Urothelium cell line (cell line): ENCODE results near the gene SNW1.
"Not testable (repeated sequence)": the region's sequence is repeated elsewhere in the genome, so short reads cannot be mapped to it uniquely, and the experiment has no call there.

ENCODE experiments used
- DNase-seq: peaks from one replicate; pipeline ENCODE4 v3.0.0; 2011; ENCODE audit warnings: low spot score, mixed read lengths
- FAIRE-seq: peaks from 2 replicates; lab custom pipeline; 2011; peaks lifted over from hg19 to GRCh38; lab: Jason Lieb, UNC

SNW1 gene

GRCh38 chr14:77752799-77753516 lies 8.0 kb downstream of the SNW1 start:
- DNase-seq (no peak), FAIRE-seq (no peak)

DNA sequence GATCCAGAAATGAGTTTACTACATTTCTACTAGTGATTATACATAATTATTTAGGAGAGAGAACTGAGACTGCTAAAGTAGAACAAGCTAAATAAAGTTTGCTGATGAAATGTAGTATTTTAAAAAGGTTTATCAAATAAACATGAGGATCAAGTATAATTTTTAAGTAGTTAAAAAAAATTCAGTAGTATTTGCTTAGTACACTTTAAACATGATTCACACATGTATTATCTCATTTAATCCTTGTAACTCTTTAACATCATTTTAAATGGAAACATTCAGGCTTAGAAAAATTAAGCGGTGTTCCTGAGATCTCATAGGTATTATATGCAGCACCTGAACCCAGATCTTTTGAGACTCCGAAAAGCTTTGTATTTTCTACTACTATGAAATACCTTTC lies 8.7 kb downstream of the SNW1 start:
- DNase-seq: no peak
- no peak for FAIRE-seq

DNA sequence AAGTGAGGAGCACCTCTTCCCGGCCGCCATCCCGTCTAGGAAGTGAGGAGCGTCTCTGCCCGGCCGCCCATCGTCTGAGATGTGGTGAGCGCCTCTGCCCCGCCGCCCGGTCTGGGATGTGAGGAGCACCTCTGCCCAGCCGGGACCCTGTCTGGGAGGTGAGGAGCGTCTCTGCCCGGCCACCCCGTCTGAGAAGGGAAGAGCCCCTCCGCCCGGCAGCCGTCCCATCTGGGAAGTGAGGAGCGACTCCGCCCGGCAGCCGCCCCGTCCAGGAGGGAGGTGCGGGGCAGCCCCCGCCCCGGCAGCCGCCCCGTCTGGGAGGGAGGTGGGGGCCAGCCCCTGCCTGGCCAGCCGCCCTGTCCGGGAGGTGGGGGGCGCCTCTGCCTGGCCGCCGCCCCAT lies 13.5 kb downstream of the SNW1 start:
- not testable (repeated sequence) for DNase-seq, FAIRE-seq

DNA sequence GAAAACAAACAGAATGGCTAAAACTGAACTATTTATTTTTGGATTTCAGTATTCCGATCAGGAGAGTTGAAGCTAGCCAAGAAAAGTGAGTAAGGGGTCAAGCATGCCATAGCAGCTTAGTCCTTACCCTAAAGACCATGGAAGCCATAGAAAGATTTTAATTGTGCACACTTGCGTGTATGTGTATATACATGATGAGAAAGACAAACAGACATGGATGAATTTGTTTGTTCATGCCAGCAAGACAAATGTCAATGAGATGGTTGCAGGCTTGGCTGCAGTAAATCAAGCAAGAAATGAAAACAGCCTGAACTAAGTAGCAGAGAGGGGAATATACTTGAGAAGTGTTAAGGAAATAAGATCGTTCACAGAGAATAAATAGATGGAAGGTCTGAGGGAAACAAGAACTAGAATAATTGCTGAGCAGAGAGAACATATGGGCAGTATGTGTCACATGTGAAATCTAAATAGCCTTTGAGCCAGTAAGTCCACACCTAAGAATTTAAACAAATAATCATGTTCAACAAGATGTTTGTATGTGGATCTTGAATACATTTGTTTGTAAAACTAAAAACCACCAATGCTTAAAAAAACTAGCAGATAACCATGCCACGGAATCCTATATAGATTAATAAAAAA lies 14.8 kb downstream of the SNW1 start:
- no peak for FAIRE-seq
- no peak for DNase-seq

DNA sequence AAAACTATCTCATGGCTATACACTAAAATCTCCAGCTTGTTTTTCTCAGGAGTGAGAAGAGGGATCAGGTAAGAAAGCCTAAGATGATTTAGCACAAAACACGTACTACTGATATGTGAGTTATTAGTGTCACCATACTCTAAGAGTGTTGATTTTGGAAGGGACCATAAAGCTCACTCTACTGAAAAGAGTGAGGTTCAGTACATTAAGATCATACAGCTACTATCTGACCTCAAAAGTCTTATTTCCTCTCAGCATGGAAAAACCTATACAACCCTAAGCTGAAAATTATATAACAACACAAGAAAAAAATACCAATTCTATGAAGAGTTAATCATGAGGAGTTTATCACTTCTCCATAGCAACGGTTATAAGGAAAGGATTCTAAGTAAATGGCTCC lies 19.5 kb downstream of the SNW1 start:
- no peak for FAIRE-seq
- DNase-seq: no peak

DNA sequence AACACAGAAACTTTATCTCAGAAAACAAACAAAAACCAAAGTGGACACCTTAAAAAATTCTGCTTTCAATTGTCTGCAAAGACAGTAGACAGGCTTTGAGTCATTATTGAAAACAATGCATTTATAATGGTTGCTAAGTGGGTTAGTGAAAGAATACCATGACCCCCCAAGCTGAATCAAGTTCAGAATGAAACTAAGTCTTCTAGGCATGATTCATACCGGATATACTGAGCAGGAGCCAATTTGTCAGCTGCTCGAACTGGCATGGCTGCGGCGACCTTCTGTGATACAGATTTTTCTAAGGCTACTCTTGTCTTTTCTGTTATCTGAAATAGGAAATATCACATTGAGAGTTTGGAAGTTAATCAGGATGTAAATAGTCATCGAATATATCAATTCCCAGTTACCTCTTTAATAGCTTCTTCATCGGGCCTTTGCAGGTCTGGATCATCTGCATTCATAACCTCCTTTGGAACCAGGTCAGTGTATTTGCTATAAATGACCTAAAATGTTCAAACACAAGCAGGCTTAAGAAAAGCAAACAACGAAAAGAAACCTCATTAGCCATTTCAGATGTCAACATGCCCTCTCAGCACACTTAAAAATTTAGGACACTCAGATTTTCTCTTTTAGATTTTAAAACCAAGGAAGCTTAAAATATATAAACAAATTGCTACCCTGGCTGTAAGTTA lies 22.3 kb downstream of the SNW1 start:
- DNase-seq (no peak), FAIRE-seq (no peak)

DNA sequence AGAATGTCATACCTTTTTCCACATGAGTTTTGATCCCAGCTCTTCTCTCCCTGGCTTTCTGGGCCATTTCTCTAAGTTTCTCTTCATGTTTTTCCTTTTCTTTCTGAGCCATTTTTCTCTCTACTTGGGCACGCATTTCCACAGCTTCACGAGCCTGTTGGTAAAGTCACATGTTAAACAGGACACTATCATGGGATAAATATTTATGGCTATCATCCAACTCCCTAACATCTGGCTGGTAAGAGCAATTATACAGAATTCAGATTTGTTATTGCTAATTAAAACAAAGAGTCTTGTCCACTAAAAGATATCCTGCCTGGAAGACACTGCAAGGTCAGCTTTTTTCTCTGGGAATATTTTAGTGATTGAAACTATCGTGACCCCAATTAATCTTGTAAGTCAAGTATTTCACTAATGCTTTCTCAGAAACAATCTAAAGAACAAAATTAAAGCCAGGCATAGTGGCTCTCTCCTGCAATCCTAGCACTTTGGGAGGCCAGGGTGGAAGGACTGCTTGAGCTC lies 29.9 kb downstream of the SNW1 start:
- no peak for FAIRE-seq

DNA sequence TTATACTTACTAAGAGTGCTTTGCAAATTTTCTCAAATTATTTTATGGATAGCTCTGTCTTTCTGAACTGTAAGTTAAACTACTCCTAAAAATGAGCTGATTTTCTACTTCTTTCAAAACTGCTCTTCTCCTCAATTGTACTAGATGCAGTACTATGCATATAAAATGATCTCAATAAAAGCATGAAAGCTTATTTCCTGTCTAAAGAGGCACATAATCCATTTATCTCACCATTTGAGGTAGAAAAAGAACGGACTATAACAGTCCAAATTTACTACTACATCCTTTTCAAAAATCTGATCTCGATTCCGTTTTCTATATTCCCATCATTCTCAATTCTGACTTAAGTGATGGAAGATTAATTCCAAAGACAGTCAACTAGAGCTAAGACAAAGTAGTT lies 38.7 kb downstream of the SNW1 start:
- DNase-seq: no peak
- FAIRE-seq: no peak

More for the DNA sequence above, 29.9 kb downstream of the SNW1 start:
- DNase-seq: no peak

- no peak for FAIRE-seq
- no peak for DNase-seq
Observed at GRCh38 chr14:77721437-77721836, 39.5 kb downstream of the SNW1 start.

DNA sequence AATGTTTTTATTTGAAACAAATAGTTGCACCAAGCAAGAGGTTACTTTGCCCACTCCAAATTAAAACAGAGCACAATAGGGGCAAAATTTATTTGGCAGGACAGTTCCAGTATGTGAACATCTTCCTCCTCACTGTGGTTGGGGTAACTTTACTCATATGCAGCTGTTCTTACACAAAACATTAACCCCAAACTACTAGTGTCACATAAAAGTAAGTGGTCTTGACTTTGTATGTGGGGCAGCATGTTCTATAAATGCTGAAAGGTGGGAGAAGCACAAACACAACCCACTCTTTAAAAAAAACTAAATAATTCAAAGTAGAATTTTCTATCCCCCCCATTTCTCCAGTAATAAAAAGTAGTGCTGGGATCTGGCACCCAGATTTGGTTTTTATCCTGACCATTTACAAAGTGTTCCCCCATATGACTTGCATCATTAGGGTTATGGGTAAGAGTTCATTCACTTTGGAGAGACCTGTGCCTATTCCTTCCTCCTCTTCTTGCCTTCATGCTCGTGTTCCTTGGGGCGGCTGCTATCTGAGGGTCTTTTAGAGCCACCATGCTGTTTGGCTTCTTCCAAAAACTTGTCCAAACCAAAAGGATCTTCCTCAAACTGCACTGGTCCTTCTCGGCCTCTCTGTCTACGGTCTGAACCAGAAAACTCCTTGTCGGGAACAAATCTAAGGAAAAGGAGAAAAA lies 43.2 kb downstream of the SNW1 start:
- no peak for FAIRE-seq
- no peak for DNase-seq

DNA sequence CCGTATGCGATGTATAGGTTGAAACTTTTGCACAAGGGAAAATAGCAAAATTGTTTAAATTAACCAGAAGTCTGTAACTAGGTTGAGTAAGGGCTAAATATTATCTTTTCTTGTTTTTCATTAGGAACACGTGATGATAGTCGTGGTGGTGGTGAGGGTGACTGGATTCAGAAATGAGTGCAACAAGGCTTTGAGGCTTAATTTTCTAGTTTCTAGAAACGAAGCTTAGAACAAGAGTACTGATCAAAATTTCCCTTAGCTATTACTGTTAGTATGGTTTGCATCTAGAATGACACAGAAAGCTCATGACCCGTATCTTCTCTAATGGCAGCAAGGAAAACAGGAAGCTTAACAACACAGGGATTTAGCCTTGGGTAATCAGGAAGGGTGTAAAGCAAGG lies 46.0 kb downstream of the SNW1 start:
- DNase-seq: no peak
- no peak for FAIRE-seq

- FAIRE-seq (no peak), DNase-seq (no peak)
Observed at GRCh38 chr14:77710364-77710763, 50.6 kb downstream of the SNW1 start.

DNA sequence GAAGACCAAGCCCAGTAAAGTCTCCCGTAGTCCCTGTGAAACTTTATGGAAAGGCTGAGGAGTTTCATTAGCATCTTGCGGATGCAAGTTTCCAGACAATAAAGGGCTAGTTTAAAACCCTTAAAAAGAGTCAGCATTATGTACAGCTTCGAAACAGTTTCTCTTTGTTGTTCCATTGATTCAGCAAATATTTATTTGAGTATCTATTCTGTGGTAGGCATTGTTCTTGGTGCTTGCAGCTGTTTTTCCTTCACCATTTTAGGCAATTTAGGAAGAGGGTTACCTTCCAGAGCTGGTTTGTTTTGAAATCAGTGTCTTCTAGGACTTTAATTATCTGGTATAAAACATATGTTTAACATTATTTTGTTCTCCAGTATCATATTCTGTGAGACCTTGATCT lies 51.5 kb downstream of the SNW1 start:
- FAIRE-seq (no peak), DNase-seq (no peak)

- FAIRE-seq: no peak
- no peak for DNase-seq
Observed at GRCh38 chr14:77708749-77709148, 52.2 kb downstream of the SNW1 start.

GRCh38 chr14:77707724-77708408 lies 53.1 kb downstream of the SNW1 start, which contains the start of the genes ALKBH1 and SLIRP:
ALKBH1 (minus strand) TSS chr14:77708023; CDS start chr14:77708004, 19 bp downstream.
SLIRP (plus strand) TSS chr14:77708103; CDS start chr14:77708112, 9 bp downstream.
- DNase-seq (peak; percentile 92), FAIRE-seq (no peak)

- no peak for FAIRE-seq
- peak; percentile 30 for DNase-seq
Observed at GRCh38 chr14:77707355-77707723, 53.6 kb downstream of the SNW1 start.

DNA sequence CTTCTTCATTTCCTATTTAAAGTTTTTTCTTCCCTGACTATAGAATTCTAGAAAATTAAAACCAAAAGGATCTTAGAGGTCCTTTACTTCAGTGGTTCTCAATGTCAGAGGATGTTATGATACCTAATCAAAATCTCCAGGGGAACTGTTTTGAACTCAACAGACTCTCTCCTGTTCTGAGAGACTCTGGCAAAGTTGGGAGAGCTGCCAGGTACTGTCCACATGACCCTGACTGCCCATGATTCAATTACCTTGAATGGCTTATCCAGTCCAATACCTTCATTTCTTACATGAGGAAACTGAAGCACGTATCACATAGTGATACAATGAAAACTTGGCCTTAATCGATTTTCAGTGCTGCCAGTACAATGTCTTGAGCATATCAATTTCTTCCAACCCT lies 69.7 kb downstream of the SNW1 start:
- FAIRE-seq (no peak), DNase-seq (no peak)

DNA sequence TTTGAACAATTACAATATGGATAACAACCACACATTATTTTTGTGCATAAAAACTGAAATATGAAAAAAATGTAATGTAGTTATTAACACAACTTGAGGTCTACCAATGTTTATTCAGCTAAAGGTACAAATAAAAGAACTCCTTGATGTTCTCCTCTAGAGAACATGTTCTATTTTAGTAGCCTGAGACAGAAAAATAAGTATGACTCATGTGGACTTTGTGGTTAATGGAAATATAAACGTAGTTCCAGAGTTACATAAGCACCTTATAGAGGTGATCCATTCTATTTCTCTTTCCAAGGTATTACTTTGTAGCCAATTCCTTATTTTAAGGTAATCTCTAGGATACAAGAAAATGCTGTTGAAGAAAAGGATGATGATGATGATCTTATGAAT lies 78.8 kb downstream of the SNW1 start:
- peak; percentile 23 for DNase-seq
- FAIRE-seq: no peak

GRCh38 chr14:77681196-77682157 lies 79.5 kb downstream of the SNW1 start:
- DNase-seq: peak; percentile 13
- peak; percentile 59 for FAIRE-seq
